Fibroblast of gingiva (primary cell): ENCODE measurements around the gene ALDH1A2.
A peak's percentile ranks its signal among the peaks of the same experiment; 100 is the strongest.

Experiments used
- DNase-seq: peaks from one replicate; pipeline ENCODE4 v3.0.0-alpha.2; 2011; ENCODE audit warnings: low read depth

The ALDH1A2 gene

GRCh38 chr15:57994221-57995049 is 71.1 kb downstream of the ALDH1A2 start:
- DNase-seq = peak; percentile 44

- DNase-seq = no peak
Measured at GRCh38 chr15:57993409-57994145, 71.9 kb downstream of the ALDH1A2 start.

GRCh38 chr15:57992761-57993355 is 72.7 kb downstream of the ALDH1A2 start:
- DNase-seq = no peak

DNA sequence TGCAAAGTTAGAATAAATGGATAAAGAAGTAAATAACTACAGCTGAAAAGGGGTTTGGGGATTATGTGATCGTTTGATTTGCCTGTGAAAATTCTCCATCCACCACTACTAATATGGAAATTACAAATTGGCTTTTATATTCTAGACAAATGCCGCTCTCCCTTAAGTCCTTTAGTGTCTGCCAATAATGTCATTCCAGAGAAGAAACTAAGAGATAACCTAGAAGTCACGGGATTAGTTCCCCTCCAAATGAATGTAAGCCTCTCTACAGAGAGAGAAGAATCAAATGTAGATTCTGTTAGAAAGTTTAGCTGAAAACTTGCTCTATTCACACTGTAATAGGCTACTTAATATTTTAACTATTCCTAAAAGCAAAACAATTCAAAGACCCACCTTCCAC is 92.0 kb downstream of the ALDH1A2 start:
- no peak for DNase-seq

DNA sequence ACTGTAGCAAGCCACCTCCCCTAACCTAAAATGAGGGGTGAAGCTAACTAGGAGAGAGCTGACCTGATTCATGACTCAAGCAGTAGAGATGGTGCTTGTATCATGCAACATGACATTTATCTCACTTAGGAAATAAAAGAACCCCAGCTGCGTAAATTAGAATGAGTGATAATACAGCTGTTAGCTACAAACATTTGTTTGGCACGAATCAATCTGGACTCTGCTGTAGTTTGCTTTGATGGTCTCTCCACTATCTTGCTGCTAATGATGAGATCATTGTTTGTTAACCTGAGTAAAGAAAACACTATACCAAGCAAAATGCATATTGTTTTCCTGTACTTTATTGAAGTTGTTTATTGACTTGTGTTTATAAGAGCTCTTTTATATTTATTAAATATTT is 92.6 kb downstream of the ALDH1A2 start:
- DNase-seq = no peak

DNA sequence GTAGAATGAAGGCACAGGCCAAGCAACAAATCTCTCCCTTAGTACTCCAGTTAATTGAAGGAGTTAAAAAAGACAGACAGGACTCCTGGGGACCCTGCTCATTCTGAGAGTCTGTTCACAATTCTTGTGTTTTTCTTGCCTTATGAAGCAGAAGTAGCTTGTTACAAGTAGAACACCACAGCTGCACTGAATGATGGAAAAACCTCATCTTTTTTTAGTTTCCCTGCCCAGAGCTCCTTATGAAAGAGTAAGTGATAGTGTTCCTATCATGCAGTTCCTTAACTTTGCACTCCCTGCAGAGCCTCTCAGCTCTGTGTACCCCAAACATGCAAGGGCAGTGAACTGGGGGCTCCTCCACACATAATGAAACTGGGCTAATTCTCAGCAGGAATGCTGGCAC is 95.5 kb downstream of the ALDH1A2 start:
- DNase-seq = no peak

DNA sequence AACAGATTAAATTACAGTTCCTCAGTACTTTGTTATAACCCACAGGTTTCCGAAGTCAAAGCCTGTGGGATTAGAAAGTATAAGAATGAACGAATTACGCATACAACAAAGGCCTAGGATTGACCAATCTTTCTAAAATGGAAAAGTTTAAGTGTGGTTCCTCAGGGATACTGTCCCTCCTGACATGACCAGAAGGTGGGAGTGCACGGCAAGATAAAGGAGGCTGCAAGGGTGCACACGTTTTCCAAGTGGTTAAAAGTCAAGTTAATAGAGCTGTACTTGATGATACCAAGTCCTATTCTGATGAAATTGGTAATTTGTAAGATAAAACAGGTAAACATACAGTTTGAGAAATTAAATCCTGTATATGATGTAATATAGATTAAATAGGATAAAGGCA is 96.2 kb downstream of the ALDH1A2 start:
- DNase-seq = peak; percentile 10

- no peak for DNase-seq
Measured at GRCh38 chr15:57962887-57963286, 102.6 kb downstream of the ALDH1A2 start.

DNA sequence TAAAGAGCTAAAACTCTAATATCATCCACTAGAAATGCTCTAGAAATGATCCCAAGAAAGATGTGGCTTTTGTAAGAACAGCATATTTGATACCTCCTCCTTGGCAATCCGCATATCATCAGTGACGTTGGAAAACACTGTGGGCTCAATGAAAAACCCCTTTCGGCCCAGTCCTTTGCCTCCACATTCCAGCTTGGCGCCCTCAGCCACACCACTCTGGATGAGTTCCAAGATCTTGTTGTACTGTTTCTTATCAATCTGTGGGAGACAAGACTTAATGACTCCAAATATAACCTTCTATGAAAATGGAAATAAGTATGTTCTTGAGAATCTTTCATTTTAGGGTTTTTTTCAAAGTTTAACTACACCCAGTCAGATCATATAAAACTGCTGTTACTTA is 103.6 kb downstream of the ALDH1A2 start:
- no peak for DNase-seq

GRCh38 chr15:57957113-57957512 is 108.4 kb downstream of the ALDH1A2 start:
- DNase-seq = no peak

DNA sequence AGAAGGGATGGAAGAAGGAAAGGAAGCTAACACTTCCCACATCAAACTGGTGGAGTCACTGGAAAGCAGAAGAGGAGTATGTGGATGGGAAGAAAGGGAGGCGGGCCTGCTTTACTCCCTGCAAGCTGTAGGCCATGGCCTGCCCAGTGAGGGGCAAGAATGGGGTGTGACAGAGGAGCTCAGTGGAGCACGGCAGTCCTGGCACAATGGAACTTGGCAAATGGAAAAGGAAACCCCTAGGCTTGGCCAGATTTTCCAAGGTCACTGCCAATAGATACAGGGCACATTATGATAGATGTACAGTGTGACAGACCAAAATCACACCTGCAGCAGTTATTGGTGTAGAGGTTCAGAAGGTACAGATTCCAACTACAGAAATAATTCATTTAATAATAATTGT is 111.6 kb downstream of the ALDH1A2 start:
- no peak for DNase-seq

DNA sequence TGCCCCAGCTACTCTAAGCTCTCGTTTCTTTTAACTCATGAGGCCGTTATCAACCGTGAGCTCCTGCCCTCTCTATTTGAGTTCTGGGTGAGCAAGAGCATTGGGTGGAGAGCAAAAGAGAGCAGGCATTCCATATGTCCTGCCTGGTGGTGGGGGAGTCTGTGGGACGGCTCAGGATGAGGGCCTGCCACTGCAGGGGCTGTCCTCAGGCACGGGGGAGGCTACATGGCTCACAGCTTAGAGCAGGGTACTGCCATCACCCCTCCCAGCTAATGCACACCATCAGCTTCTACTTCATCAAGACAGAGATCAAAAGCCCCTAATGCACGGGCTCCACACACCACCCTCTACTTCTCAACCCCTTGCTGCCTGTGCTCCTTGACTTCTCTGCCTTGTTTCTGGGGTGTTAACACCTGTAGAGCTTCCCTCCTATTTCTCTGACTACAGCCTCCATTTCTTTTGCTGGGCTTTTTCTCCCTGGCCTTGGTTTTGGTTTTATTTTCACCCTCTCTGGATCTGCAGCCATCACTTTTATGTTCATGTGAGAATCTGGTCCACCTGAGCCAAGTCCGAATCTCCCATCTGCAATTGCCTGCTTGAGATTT is 114.1 kb downstream of the ALDH1A2 start:
- no peak for DNase-seq

DNA sequence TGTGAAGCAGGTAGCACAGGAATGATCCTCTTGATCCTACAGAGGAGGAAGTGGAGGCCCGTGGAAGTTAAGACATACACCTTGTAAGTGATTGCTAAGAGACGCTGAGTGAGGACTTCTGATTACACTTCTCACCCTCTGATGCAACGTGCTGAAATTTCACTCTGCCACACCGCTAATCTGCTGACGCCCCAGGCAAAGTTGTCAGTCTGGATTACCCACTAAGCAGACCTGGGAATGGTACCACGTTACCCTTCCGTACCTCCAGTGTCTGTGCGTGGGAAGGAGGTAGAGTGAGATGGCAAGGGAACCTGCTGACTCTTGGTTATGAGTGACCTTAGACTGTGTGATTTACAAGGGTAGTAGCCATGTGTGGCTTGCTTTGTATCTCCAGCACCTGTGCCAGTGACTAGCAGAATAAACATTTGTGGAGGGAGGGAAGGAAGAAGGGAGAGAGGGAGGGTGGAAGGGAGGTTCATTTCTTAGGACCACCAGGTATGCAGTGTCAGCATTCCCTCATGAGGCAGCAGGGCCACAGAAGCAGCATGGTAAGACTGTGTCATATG is 115.0 kb downstream of the ALDH1A2 start:
- DNase-seq = no peak

- no peak for DNase-seq
Measured at GRCh38 chr15:57949374-57949943, 116.1 kb downstream of the ALDH1A2 start.

- DNase-seq = no peak
Measured at GRCh38 chr15:57948351-57949289, 116.9 kb downstream of the ALDH1A2 start.

DNA sequence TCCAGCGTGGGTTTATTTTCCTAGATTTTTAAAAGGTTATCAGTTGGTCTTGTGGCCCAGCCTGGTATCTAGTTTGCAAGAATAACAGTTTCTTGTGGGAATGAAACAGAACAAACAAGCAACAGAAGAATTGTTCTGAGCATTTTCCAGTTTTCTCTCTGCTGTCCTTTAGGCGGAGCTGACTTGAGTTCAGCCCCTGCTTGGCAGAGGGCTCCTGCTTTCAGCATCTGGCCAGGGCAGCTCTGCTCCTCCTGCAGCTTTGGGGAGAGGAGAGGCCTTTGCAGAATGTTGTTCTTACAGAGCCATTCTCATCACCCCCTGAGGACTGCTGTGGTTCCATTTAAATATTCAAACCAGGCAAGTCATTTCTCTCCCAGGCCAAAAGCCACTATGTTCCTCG is 117.7 kb downstream of the ALDH1A2 start:
- DNase-seq = peak; percentile 8

DNA sequence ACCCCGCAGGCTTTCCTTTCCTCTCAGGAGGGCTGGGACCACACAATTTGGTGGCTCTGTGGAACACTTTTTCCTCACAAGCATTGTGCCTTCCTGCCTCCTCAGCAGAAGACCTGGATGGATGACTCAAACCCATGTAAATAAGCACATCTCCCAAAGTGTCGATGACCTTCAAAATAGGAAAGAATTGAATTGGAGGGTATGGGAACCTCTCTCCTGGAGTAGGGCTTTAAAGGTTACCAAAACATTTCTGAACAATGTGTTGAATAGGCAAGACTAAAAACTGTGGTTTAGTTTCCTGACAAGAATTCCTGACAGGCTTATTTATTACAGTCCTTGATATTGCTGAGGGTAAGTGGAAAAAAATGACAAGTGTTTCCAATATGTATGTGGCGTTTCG is 118.2 kb downstream of the ALDH1A2 start:
- no peak for DNase-seq

DNA sequence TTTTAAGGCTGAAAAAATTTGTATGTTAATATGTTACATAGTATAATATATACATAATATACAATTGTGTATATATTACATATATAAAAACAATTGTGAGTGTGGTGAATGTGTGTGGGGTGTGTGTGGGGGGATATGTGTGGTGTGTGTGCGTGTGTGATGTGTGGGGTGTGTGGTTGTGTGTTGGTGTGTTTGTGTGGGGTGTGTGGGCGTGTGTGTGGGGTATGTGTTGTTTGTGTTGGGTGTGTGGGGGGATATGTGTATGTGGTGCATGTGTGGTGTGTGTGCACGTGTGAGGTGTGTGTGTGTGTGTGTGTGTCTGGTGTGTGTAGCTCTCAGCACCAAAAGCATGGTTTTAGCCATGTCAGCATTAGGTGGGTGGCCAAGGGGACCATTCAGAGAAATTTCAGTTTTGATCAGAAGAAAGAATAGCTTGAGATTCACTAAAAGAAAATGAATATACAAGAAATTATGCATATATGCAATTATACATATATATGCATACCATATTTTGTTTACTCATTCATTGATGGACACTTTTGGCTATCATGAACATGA is 118.9 kb downstream of the ALDH1A2 start:
- DNase-seq = no peak

GRCh38 chr15:57945616-57946015 is 119.9 kb downstream of the ALDH1A2 start:
- no peak for DNase-seq

GRCh38 chr15:57943754-57944420 is 121.6 kb downstream of the ALDH1A2 start:
- no peak for DNase-seq
